ENCODE data around the gene RREB1. TPM values are rescaled to one million over a fixed set of nuclear protein-coding genes. Genes with fewer than 3 reads are reported as not detected.
A peak's percentile ranks its signal among the peaks of the same experiment; 100 is the strongest.

RREB1 gene
- total RNA-seq, 1 experiment from 2014 or later, result 38.4 TPM

- Mint-ChIP-seq H3K27ac (ENCODE audit: unreplicated experiment) (no peak overlapping the region), H3K4me1 (ENCODE audit: low read depth, unreplicated experiment) (peaks cover 54% of the 10 kb centered on the region), H3K36me3 (ENCODE audit: insufficient read depth, unreplicated experiment) (peaks cover 35% of the 10 kb centered on the region), H3K4me3 (ENCODE audit: low read depth, unreplicated experiment) (peak overlapping the region; percentile 64), H3K27me3 (ENCODE audit: unreplicated experiment) (no peaks in the 10 kb centered on the region), H3K9me3 (ENCODE audit: low read depth, unreplicated experiment) (no peaks in the 10 kb centered on the region)
- DNase-seq, result no peak
- BruUV-seq (replicated peaks), result no TSS peak
- no peak for TF ChIP-seq CTCF (IDR thresholded peaks at IDR 0.05; ENCODE audit: unreplicated experiment)
- CTCF ChIA-PET, result interaction anchor here (0.6 kb wide), 1 partner anchor 35 kb away, joined by 3 read pairs; no protein-coding TSS in a partner anchor
- intact Hi-C loops (cut with micrococcal nuclease; ENCODE audit: unreplicated experiment), result loop anchor here (5.0 to 10.0 kb wide), 3 partner anchors 91 to 328 kb away; no protein-coding TSS in a partner anchor
These were observed 35.2 kb downstream of the RREB1 start for GRCh38 chr6:7142918-7143475.

DNA sequence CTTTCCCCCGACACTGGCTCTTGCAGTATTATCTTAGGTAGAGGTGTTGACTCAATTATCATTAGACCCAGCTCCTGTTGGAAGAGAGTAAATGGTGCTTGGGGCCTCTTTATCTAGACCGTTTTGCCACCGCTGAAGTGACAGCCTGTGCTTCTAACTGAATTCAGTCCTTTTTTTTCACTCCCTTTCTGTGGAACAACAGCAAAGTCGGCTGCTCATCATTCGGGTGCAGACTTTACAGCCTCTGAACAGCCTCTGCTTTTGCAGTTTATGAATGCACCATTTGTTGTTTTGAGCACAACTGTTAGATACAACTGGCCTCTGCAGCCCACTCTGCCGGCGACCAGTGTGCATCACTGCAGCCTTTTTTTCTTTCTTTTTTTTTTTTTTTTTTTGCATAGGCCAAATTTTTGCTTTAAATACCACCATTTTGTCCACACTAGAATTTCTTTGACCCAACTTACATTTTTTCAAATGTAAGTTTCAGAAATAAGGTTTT lies 35.8 kb downstream of the RREB1 start:
- no peaks in the 10 kb centered on the region for H3K27me3 Mint-ChIP-seq (ENCODE audit: unreplicated experiment)
- H3K4me1 Mint-ChIP-seq (ENCODE audit: low read depth, unreplicated experiment), result peaks cover 59% of the 10 kb centered on the region
- CTCF ChIA-PET, result interaction anchor here (0.6 kb wide), 1 partner anchor 35 kb away, joined by 3 read pairs; no protein-coding TSS in a partner anchor
- no peaks in the 10 kb centered on the region for H3K9me3 Mint-ChIP-seq (ENCODE audit: low read depth, unreplicated experiment)
- H3K36me3 Mint-ChIP-seq (ENCODE audit: insufficient read depth, unreplicated experiment), result peaks cover 35% of the 10 kb centered on the region
- TF ChIP-seq CTCF (IDR thresholded peaks at IDR 0.05; ENCODE audit: unreplicated experiment), result no peak
- no peak overlapping the region for H3K4me3 Mint-ChIP-seq (ENCODE audit: low read depth, unreplicated experiment)
- no TSS peak for BruUV-seq (replicated peaks)
- H3K27ac Mint-ChIP-seq (ENCODE audit: unreplicated experiment), result no peak overlapping the region
- intact Hi-C loops (cut with micrococcal nuclease; ENCODE audit: unreplicated experiment), result loop anchor here (5.0 to 10.0 kb wide), 3 partner anchors 91 to 329 kb away; no protein-coding TSS in a partner anchor
- no peak for DNase-seq

GRCh38 chr6:7144872-7145584 lies 37.3 kb downstream of the RREB1 start:
- no TSS peak for BruUV-seq (replicated peaks)
- peaks cover 35% of the 10 kb centered on the region for H3K36me3 Mint-ChIP-seq (ENCODE audit: insufficient read depth, unreplicated experiment)
- no peak for DNase-seq
- H3K27me3 Mint-ChIP-seq (ENCODE audit: unreplicated experiment), result no peaks in the 10 kb centered on the region
- no peaks in the 10 kb centered on the region for H3K9me3 Mint-ChIP-seq (ENCODE audit: low read depth, unreplicated experiment)
- TF ChIP-seq CTCF (IDR thresholded peaks at IDR 0.05; ENCODE audit: unreplicated experiment), result no peak
- peak overlapping the region; percentile 97 for H3K27ac Mint-ChIP-seq (ENCODE audit: unreplicated experiment)
- H3K4me3 Mint-ChIP-seq (ENCODE audit: low read depth, unreplicated experiment), result peak overlapping the region; percentile 74
- H3K4me1 Mint-ChIP-seq (ENCODE audit: low read depth, unreplicated experiment), result peaks cover 52% of the 10 kb centered on the region
- intact Hi-C loops (cut with micrococcal nuclease; ENCODE audit: unreplicated experiment), result loop anchor here (5.0 to 10.0 kb wide), 3 partner anchors 93 to 330 kb away; no protein-coding TSS in a partner anchor
- CTCF ChIA-PET, result interaction anchor here (0.7 to 1.1 kb wide), 2 partner anchors 10 to 198 kb away, joined by 3 read pairs; no protein-coding TSS in a partner anchor

DNA sequence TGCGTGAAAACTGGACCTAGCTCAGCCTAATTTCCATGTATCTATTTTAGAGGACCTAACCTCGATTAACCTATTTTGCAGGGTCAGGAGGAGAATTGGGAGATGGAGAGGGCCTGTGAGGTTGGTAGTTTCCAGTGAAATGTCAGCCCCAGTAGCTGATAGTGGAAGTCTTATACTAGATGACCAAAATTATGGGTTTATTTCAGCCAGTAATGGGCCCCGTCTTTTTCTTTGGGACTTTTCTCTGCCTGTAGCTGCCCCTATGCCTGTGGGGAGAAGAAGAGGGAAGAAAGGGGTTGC lies 37.8 kb downstream of the RREB1 start:
- Mint-ChIP-seq H3K36me3 (ENCODE audit: insufficient read depth, unreplicated experiment) (peaks cover 36% of the 10 kb centered on the region), H3K27me3 (ENCODE audit: unreplicated experiment) (no peaks in the 10 kb centered on the region), H3K27ac (ENCODE audit: unreplicated experiment) (peak overlapping the region; percentile 97), H3K4me1 (ENCODE audit: low read depth, unreplicated experiment) (peaks cover 56% of the 10 kb centered on the region), H3K9me3 (ENCODE audit: low read depth, unreplicated experiment) (no peaks in the 10 kb centered on the region), H3K4me3 (ENCODE audit: low read depth, unreplicated experiment) (peak overlapping the region; percentile 74)
- CTCF ChIA-PET, result interaction anchor here (1.1 kb wide), 1 partner anchor 11 kb away, joined by 3 read pairs; no protein-coding TSS in a partner anchor
- no TSS peak for BruUV-seq (replicated peaks)
- intact Hi-C loops (cut with micrococcal nuclease; ENCODE audit: unreplicated experiment), result loop anchor here (10.0 kb wide), 2 partner anchors 99 to 331 kb away; no protein-coding TSS in a partner anchor
- no peak for DNase-seq
- no peak for TF ChIP-seq CTCF (IDR thresholded peaks at IDR 0.05; ENCODE audit: unreplicated experiment)

All from Calu3 (cell line).